Measurements from ENCODE around the gene POTEC.
"Not testable (repeated sequence)": the region's sequence is repeated elsewhere in the genome, so short reads cannot be mapped to it uniquely, and the experiment has no call there.

POTEC gene

DNA sequence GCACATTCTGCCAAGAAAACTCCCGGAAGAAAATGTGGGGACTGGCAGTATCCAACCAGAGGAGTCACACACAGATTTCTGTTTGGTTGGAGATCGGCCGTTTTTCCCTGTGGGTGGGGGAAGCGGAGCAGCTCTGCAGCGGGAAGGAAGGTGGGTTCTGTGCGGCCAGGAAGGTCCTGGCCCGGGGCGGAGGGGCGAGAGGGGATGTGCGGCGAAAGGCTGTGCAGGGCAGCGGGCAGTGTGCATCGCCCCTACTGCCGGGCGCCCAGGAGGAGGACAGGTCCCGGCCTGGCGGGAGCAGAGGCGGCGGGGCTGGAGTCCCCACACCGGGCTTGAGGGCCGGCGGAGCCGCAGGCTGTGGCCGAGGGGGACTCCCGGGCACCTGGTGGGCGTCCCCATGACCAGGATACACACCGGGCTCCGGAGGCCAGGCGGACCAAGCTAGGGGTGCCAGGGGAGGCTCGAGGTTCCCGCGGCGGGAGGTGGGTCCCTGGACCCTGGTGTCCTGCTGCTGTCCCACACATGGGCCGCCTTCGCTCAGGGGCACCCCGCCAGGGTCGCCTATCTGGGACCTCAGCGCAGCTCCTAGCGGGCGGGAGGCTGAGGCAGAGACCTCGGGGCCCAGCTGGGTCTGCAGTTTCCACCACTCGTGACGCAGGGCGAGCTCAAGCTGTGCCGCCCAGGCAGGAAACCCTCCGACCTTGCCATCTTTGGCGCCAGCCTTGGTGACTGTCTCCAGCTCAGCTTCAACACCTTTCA is 54.0 kb downstream of the POTEC start:
- not testable (repeated sequence) for H3K4me1 ChIP-seq (ENCODE audit: low read length); H3F3A ChIP-seq (ENCODE audit: insufficient read depth, low read length); DNase-seq; H3K27me3 ChIP-seq (replicated peaks; ENCODE audit: insufficient read depth, low read length); H3K36me3 ChIP-seq (replicated peaks; ENCODE audit: insufficient read depth, low read length); H3K4me3 ChIP-seq (ENCODE audit: low read length); H3K4me2 ChIP-seq (ENCODE audit: low read depth, low read length); H3K79me2 ChIP-seq (ENCODE audit: low read length); H3K27ac ChIP-seq (ENCODE audit: low read length); H3K9me3 ChIP-seq (replicated peaks; ENCODE audit: insufficient read depth, low read length); H4K20me1 ChIP-seq (ENCODE audit: insufficient read depth, low read length); H3K9ac ChIP-seq (ENCODE audit: low read length); H2AFZ ChIP-seq (ENCODE audit: low read length); H3K9me2 ChIP-seq (replicated peaks; ENCODE audit: insufficient read depth, low read length)

DNA sequence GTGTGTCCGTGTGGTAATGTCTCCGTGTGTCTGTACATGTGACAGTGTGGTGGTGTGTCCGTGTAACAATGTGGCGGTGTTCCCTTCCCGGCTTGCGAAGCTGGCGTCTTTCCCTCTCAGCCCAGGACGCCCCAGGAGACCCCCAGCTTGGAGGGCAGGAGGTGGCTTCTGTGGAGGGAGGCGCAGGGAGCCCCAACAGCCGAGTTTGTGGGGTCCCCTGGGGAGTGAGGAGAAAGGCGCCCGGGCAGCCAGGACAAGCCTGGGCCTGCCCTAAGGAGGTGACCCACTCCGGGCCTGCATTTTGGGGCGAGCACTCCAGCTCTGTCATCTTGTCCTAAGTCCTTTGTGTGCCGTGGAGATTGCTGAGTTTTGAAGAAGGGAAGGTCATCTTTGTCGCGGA is 54.6 kb downstream of the POTEC start:
- not testable (repeated sequence) for H4K20me1 ChIP-seq (ENCODE audit: insufficient read depth, low read length); H2AFZ ChIP-seq (ENCODE audit: low read length); H3K9me3 ChIP-seq (replicated peaks; ENCODE audit: insufficient read depth, low read length); H3K4me3 ChIP-seq (ENCODE audit: low read length); H3K4me1 ChIP-seq (ENCODE audit: low read length); H3K9me2 ChIP-seq (replicated peaks; ENCODE audit: insufficient read depth, low read length); H3K9ac ChIP-seq (ENCODE audit: low read length); H3F3A ChIP-seq (ENCODE audit: insufficient read depth, low read length); H3K27me3 ChIP-seq (replicated peaks; ENCODE audit: insufficient read depth, low read length); H3K27ac ChIP-seq (ENCODE audit: low read length); H3K36me3 ChIP-seq (replicated peaks; ENCODE audit: insufficient read depth, low read length); H3K79me2 ChIP-seq (ENCODE audit: low read length); DNase-seq; H3K4me2 ChIP-seq (ENCODE audit: low read depth, low read length)

GRCh38 chr18:14486926-14487580 is 56.3 kb downstream of the POTEC start:
- H3K9me3 ChIP-seq (replicated peaks; ENCODE audit: insufficient read depth, low read length), result not testable (repeated sequence)

DNA sequence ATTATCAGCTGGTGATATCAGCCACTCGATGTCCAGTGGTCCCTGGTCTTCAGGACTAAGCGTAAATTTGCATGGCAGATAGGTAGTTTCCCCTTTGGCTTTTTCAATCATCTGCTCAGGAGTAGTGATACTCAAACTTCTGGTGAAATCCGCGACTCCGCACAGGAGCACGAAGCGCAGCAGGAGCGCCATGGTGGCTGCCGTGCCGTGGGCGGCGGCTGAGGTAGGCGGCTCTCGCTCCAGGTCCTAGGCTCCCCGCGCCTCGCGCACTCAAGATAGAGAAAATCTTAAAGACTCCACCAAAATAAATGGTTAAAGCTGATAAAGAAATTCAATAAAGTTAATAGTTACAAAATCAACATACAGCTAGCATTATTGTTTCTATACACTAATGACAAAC is 64.3 kb downstream of the POTEC start:
- H3K36me3 ChIP-seq (replicated peaks; ENCODE audit: insufficient read depth, low read length); H3F3A ChIP-seq (ENCODE audit: insufficient read depth, low read length); H3K4me3 ChIP-seq (ENCODE audit: low read length); H3K27me3 ChIP-seq (replicated peaks; ENCODE audit: insufficient read depth, low read length); H4K20me1 ChIP-seq (ENCODE audit: insufficient read depth, low read length); H3K9ac ChIP-seq (ENCODE audit: low read length); H3K27ac ChIP-seq (ENCODE audit: low read length); H3K9me3 ChIP-seq (replicated peaks; ENCODE audit: insufficient read depth, low read length); DNase-seq; H3K9me2 ChIP-seq (replicated peaks; ENCODE audit: insufficient read depth, low read length); H3K79me2 ChIP-seq (ENCODE audit: low read length); H3K4me2 ChIP-seq (ENCODE audit: low read depth, low read length); H2AFZ ChIP-seq (ENCODE audit: low read length); H3K4me1 ChIP-seq (ENCODE audit: low read length): not testable (repeated sequence)

More at GRCh38 chr18:14486926-14487580, 56.3 kb downstream of the POTEC start:
- H3K79me2 ChIP-seq (ENCODE audit: low read length); H3F3A ChIP-seq (ENCODE audit: insufficient read depth, low read length); H3K4me2 ChIP-seq (ENCODE audit: low read depth, low read length); H3K9me2 ChIP-seq (replicated peaks; ENCODE audit: insufficient read depth, low read length); DNase-seq; H3K4me3 ChIP-seq (ENCODE audit: low read length); H3K27me3 ChIP-seq (replicated peaks; ENCODE audit: insufficient read depth, low read length); H3K27ac ChIP-seq (ENCODE audit: low read length); H3K4me1 ChIP-seq (ENCODE audit: low read length); H2AFZ ChIP-seq (ENCODE audit: low read length); H3K36me3 ChIP-seq (replicated peaks; ENCODE audit: insufficient read depth, low read length); H4K20me1 ChIP-seq (ENCODE audit: insufficient read depth, low read length); H3K9ac ChIP-seq (ENCODE audit: low read length): not testable (repeated sequence)

GRCh38 chr18:14475520-14475919 is 67.9 kb downstream of the POTEC start:
- DNase-seq; H3K9me3 ChIP-seq (replicated peaks; ENCODE audit: insufficient read depth, low read length); H3K36me3 ChIP-seq (replicated peaks; ENCODE audit: insufficient read depth, low read length); H3K9me2 ChIP-seq (replicated peaks; ENCODE audit: insufficient read depth, low read length); H4K20me1 ChIP-seq (ENCODE audit: insufficient read depth, low read length); H3K4me2 ChIP-seq (ENCODE audit: low read depth, low read length); H3K79me2 ChIP-seq (ENCODE audit: low read length); H3K4me3 ChIP-seq (ENCODE audit: low read length); H3K27me3 ChIP-seq (replicated peaks; ENCODE audit: insufficient read depth, low read length); H3K4me1 ChIP-seq (ENCODE audit: low read length); H3K27ac ChIP-seq (ENCODE audit: low read length); H2AFZ ChIP-seq (ENCODE audit: low read length); H3F3A ChIP-seq (ENCODE audit: insufficient read depth, low read length); H3K9ac ChIP-seq (ENCODE audit: low read length): not testable (repeated sequence)

DNA sequence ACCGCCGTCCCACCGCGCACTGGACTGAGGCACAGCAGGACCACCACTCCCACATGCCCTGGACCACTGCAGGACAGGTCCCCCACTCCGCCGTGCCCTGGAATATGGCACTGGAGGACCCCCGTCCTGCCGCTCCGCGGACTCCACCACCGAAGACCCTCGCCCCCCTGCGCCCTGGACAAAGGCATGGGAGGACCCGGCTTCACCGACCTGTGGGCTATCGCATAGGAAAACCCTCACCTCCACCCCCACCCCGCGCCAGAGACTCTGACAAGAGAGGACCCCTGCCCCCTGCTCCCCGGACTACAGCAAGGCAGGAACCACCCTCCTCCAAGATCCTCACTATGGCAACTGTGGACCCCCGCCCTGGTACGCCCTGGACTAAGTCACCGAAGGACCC is 68.6 kb downstream of the POTEC start:
- not testable (repeated sequence) for H3F3A ChIP-seq (ENCODE audit: insufficient read depth, low read length); H3K27ac ChIP-seq (ENCODE audit: low read length); H3K9me2 ChIP-seq (replicated peaks; ENCODE audit: insufficient read depth, low read length); H3K79me2 ChIP-seq (ENCODE audit: low read length); H3K9me3 ChIP-seq (replicated peaks; ENCODE audit: insufficient read depth, low read length); H3K36me3 ChIP-seq (replicated peaks; ENCODE audit: insufficient read depth, low read length); H2AFZ ChIP-seq (ENCODE audit: low read length); H3K27me3 ChIP-seq (replicated peaks; ENCODE audit: insufficient read depth, low read length); H3K4me1 ChIP-seq (ENCODE audit: low read length); H3K4me2 ChIP-seq (ENCODE audit: low read depth, low read length); DNase-seq; H4K20me1 ChIP-seq (ENCODE audit: insufficient read depth, low read length); H3K4me3 ChIP-seq (ENCODE audit: low read length); H3K9ac ChIP-seq (ENCODE audit: low read length)

GRCh38 chr18:14474007-14474720 is 69.2 kb downstream of the POTEC start:
- H2AFZ ChIP-seq (ENCODE audit: low read length); DNase-seq; H3K9me2 ChIP-seq (replicated peaks; ENCODE audit: insufficient read depth, low read length); H4K20me1 ChIP-seq (ENCODE audit: insufficient read depth, low read length); H3K4me1 ChIP-seq (ENCODE audit: low read length); H3K27ac ChIP-seq (ENCODE audit: low read length); H3K79me2 ChIP-seq (ENCODE audit: low read length); H3K9me3 ChIP-seq (replicated peaks; ENCODE audit: insufficient read depth, low read length); H3K4me2 ChIP-seq (ENCODE audit: low read depth, low read length); H3K9ac ChIP-seq (ENCODE audit: low read length); H3K36me3 ChIP-seq (replicated peaks; ENCODE audit: insufficient read depth, low read length); H3K4me3 ChIP-seq (ENCODE audit: low read length); H3K27me3 ChIP-seq (replicated peaks; ENCODE audit: insufficient read depth, low read length); H3F3A ChIP-seq (ENCODE audit: insufficient read depth, low read length): not testable (repeated sequence)
